Measurements from ENCODE around the gene MPI. TPM values are rescaled to one million over a fixed set of nuclear protein-coding genes. Genes with fewer than 3 reads are reported as not detected.
A peak's percentile ranks its signal among the peaks of the same experiment; 100 is the strongest.

MPI gene
- total and polyA plus RNA-seq, 10 of the 15 experiments (the other 5 are each of a cell fraction or from before 2014, with no cell fraction given): 35.6 to 93.9 (median 44.1) TPM

GRCh38 chr15:74873036-74873755, 16.6 kb upstream of the MPI start, which contains the start of gene SCAMP2 (continued):
- peak; percentile 53; the same call in 1 of the 2 replicates for TF ChIP-seq NR2F1 (conservative IDR thresholded peaks at IDR 0.05)
- TF ChIP-seq ZZZ3 (IDR thresholded peaks at IDR 0.05; ENCODE audit: control insufficient read depth, insufficient read length, low read depth): no peak
- TF ChIP-seq CREB1 (IDR thresholded peaks at IDR 0.05; ENCODE audit: low read depth): peak; percentile 77
- TF ChIP-seq MTA2 (IDR thresholded peaks at IDR 0.05; ENCODE audit: low read depth): 0 out of 2 replicates have a peak, but pooled peaks have one; percentile 44
- peak; percentile 91 for TF ChIP-seq ATF7 (IDR thresholded peaks at IDR 0.05; ENCODE audit: low read depth)
- TF ChIP-seq STAT1 (conservative IDR thresholded peaks at IDR 0.05): peak; percentile 84; the same call in 1 of the 2 replicates
- peak; percentile 24 to 58; a peak in 2 of 4 replicates for TF ChIP-seq BHLHE40 (IDR thresholded peaks at IDR 0.05; ENCODE audit: borderline replicate concordance in 1 of 2, low read depth in 2 of 2, low read length in 1 of 2)
- TF ChIP-seq PML (IDR thresholded peaks at IDR 0.05; ENCODE audit: low read length): peak; percentile 81; the same call in 1 of the 2 replicates
- no peak for TF ChIP-seq ZNF24 (IDR thresholded peaks at IDR 0.05)
- peak; percentile 72 for TF ChIP-seq E2F8 (IDR thresholded peaks at IDR 0.05; ENCODE audit: low read depth, partially characterized antibody)
- TF ChIP-seq POLR2AphosphoS5 (IDR thresholded peaks at IDR 0.05; ENCODE audit: low read length): peak; percentile 91; the same call in 1 of the 2 replicates
- TF ChIP-seq GATAD2B (conservative IDR thresholded peaks at IDR 0.05; ENCODE audit: low read depth): peak; percentile 96
- no peak for TF ChIP-seq KLF5 (IDR thresholded peaks at IDR 0.05; ENCODE audit: partially characterized antibody)
- peak; percentile 75; the same call in 1 of the 2 replicates for TF ChIP-seq ZNF687 (IDR thresholded peaks at IDR 0.05)
- TF ChIP-seq EGR1 (IDR thresholded peaks at IDR 0.05; ENCODE audit: borderline replicate concordance in 1 of 2, low read depth in 2 of 2, low read length in 2 of 2): 0 out of 3 replicates have a peak, but pooled peaks of 1 of the 2 experiments have one; percentile 10
- no peak for TF ChIP-seq TBL1XR1 (IDR thresholded peaks at IDR 0.05; ENCODE audit: low read depth, low read length)
- 0 out of 2 replicates have a peak, but pooled peaks have one; percentile 39 for TF ChIP-seq ASH2L (IDR thresholded peaks at IDR 0.05; ENCODE audit: borderline replicate concordance, low read depth)
- TF ChIP-seq SMAD5 (IDR thresholded peaks at IDR 0.05; ENCODE audit: low read depth): peak; percentile 59
- TF ChIP-seq DPF2 (IDR thresholded peaks at IDR 0.05): peak; percentile 97
- peak; percentile 85 for TF ChIP-seq NFYB (IDR thresholded peaks at IDR 0.05; ENCODE audit: insufficient read depth, low read depth, low read length)
- peak; percentile 5; the same call in 1 of the 2 replicates for TF ChIP-seq RUNX3 (IDR thresholded peaks at IDR 0.05; ENCODE audit: low read length)

Measured in GM12878 (cell line).